Measurements from ENCODE around the gene EREG.

EREG gene

GRCh38 chr4:74364652-74365491, at the start of gene EREG:
Gene EREG, plus strand, starts transcription at chr4:74365145. Its CDS starts 164 bp downstream, at chr4:74365309.
- no peak for TF ChIP-seq CTCF (conservative IDR thresholded peaks at IDR 0.05; ENCODE audit: low read length)
- peak within 1 kb of the TSS; percentile 43 for H3K4me3 ChIP-seq (ENCODE audit: low read length)
- peak; percentile 29 for DNase-seq (ENCODE audit: low read depth)

- no peak for DNase-seq (ENCODE audit: low read depth)
- H3K4me3 ChIP-seq (ENCODE audit: low read length), result no peak overlapping the region
- TF ChIP-seq CTCF (conservative IDR thresholded peaks at IDR 0.05; ENCODE audit: low read length), result no peak
Measured at GRCh38 chr4:74315376-74315775, 49.6 kb upstream of the EREG start.

GRCh38 chr4:74316397-74316796, 48.5 kb upstream of the EREG start:
- H3K4me3 ChIP-seq (ENCODE audit: low read length), result no peak overlapping the region
- TF ChIP-seq CTCF (conservative IDR thresholded peaks at IDR 0.05; ENCODE audit: low read length), result no peak
- no peak for DNase-seq (ENCODE audit: low read depth)

GRCh38 chr4:74317616-74318246, 47.2 kb upstream of the EREG start:
- H3K4me3 ChIP-seq (ENCODE audit: low read length), result no peak overlapping the region
- peak; percentile 23 for DNase-seq (ENCODE audit: low read depth)
- TF ChIP-seq CTCF (conservative IDR thresholded peaks at IDR 0.05; ENCODE audit: low read length), result no peak

- no peak for DNase-seq (ENCODE audit: low read depth)
- no peak for TF ChIP-seq CTCF (conservative IDR thresholded peaks at IDR 0.05; ENCODE audit: low read length)
Measured at GRCh38 chr4:74318276-74318675, 46.7 kb upstream of the EREG start.

GRCh38 chr4:74319470-74319869, 45.5 kb upstream of the EREG start:
- H3K4me3 ChIP-seq (ENCODE audit: low read length), result no peak overlapping the region
- DNase-seq (ENCODE audit: low read depth), result no peak
- no peak for TF ChIP-seq CTCF (conservative IDR thresholded peaks at IDR 0.05; ENCODE audit: low read length)

More at GRCh38 chr4:74318276-74318675, 46.7 kb upstream of the EREG start:
- H3K4me3 ChIP-seq (ENCODE audit: low read length), result no peak overlapping the region
